ENCODE data around the gene BSPRY. TPM values are rescaled to one million over a fixed set of nuclear protein-coding genes. Genes with fewer than 3 reads are reported as not detected.

The BSPRY gene
- total and polyA plus RNA-seq, 2 experiments from 2014 or later: 4.8 to 6.6 TPM

- TF ChIP-seq ZNF462 (CRISPR knock-in tag; IDR thresholded peaks at IDR 0.05): no peak
Measured at GRCh38 chr9:113381909-113382411, 32.6 kb downstream of the BSPRY start (continued).

GRCh38 chr9:113386571-113387393, 37.4 kb downstream of the BSPRY start:
- ATAC-seq (no peak), DNase-seq (ENCODE audit: low spot score) (no peak)
- peaks cover 5% of the 10 kb centered on the region; the same call in 2 of the 3 replicates for H3K4me1 Mint-ChIP-seq
- TF ChIP-seq NANOG (IDR thresholded peaks at IDR 0.05; ENCODE audit: borderline replicate concordance) (no peak), ZNF114 (CRISPR knock-in tag; IDR thresholded peaks at IDR 0.05) (no peak), ETS1 (IDR thresholded peaks at IDR 0.05) (no peak), STAT1 (IDR thresholded peaks at IDR 0.05; ENCODE audit: unreplicated experiment) (no peak), ZNF331 (CRISPR knock-in tag; IDR thresholded peaks at IDR 0.05; ENCODE audit: low read depth) (no peak), POLR2AphosphoS5 (IDR thresholded peaks at IDR 0.05; ENCODE audit: low read depth) (no peak), REST (IDR thresholded peaks at IDR 0.05; ENCODE audit: unreplicated experiment) (no peak), EZH2 (IDR thresholded peaks at IDR 0.05; ENCODE audit: low read depth, unreplicated experiment) (no peak), CREB1 (CRISPR knock-in tag; IDR thresholded peaks at IDR 0.05; ENCODE audit: low read depth) (no peak)

More at GRCh38 chr9:113386571-113387393, 37.4 kb downstream of the BSPRY start:
- Mint-ChIP-seq H3K36me3 (ENCODE audit: low read depth) (peaks cover 8% of the 10 kb centered on the region; the same call in 1 of the 3 replicates), H3K4me3 (no peak overlapping the region), H3K9me3 (no peaks in the 10 kb centered on the region), H3K27ac (no peak overlapping the region), H3K27me3 (ENCODE audit: insufficient read depth, low read depth, poor library complexity) (peaks cover 6% of the 10 kb centered on the region)
- Histone ChIP-seq H3K4me1 (ENCODE audit: insufficient read depth) (no peaks in the 10 kb centered on the region; the same call in 1 of the 2 replicates), H3K4me2 (no peak overlapping the region), H3F3A (replicated peaks; ENCODE audit: low read depth) (no peaks in the 10 kb centered on the region), H3K4me3 (no peak overlapping the region), H4K20me1 (replicated peaks; ENCODE audit: insufficient read depth) (no peaks in the 10 kb centered on the region; the same call in 1 of the 2 replicates), H2AFZ (no peak overlapping the region), H3K9me2 (ENCODE audit: insufficient read depth) (no peaks in the 10 kb centered on the region), H3K36me3 (ENCODE audit: insufficient read depth) (no peaks in the 10 kb centered on the region), H3K27ac (ENCODE audit: low read depth) (no peak overlapping the region), H3K27me3 (ENCODE audit: insufficient read depth) (no peaks in the 10 kb centered on the region), H3K79me2 (replicated peaks; ENCODE audit: insufficient read depth) (no peaks in the 10 kb centered on the region)
